Suppressor macrophage treated with lipopolysaccharide for 4 hours (primary cell): ENCODE data around the gene EFCAB8.
"Not testable (repeated sequence)": the region's sequence is repeated elsewhere in the genome, so short reads cannot be mapped to it uniquely, and the experiment has no call there.

Experiments used
- DNase-seq: peaks from one replicate; pipeline ENCODE4 v3.0.0-alpha.2; 2020

Gene EFCAB8

GRCh38 chr20:32914031-32914430, 55.3 kb downstream of the EFCAB8 start:
- DNase-seq, result no peak

- no peak for DNase-seq
Measured at GRCh38 chr20:32917191-32917950, 58.6 kb downstream of the EFCAB8 start.

DNA sequence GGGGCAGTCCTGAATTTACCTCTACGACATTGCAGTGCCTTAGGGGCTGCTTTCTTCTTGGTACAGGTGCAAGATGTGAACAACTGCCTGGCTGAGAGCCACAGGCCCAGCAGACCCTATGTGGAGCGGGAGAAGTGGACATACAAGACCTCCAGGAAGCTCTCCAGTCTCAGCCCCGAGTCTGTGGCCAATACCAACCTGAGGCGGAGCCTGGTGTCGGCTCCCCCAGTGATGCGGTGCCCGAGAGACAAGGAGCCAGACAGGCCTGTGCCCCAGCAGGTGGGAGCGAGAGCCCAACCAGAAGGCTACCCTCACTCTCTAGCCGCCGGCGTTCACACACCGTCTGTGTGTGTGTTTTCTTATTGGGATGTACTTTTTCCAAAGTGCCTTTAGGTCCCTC, 59.6 kb downstream of the EFCAB8 start:
- DNase-seq, result no peak

DNA sequence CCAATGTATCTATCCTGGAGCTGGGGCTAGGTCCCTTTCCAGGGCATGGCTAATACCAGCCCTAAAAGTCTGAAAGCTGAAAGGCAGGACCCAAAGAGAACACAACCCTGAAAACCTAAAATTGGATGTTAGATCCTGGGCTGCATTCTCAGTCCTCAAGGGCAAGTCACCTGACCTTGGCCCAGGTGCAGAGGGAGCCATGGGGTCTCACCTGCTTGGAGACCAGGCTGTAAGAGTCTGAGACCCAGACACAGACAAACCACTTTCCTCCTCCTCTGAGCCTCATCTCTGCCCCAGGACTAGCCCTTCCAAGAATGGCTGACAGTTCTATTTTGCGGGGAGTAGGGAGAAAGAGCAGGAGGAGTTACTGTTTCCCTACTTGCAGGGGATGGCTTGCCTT, 60.0 kb downstream of the EFCAB8 start:
- DNase-seq, result no peak

- DNase-seq, result no peak
Measured at GRCh38 chr20:32920066-32920465, 61.3 kb downstream of the EFCAB8 start.

GRCh38 chr20:32920530-32921298, 62.0 kb downstream of the EFCAB8 start:
- no peak for DNase-seq

GRCh38 chr20:32922466-32922865, 63.7 kb downstream of the EFCAB8 start:
- DNase-seq, result no peak

- no peak for DNase-seq
Measured at GRCh38 chr20:32924781-32925180, 66.1 kb downstream of the EFCAB8 start.

DNA sequence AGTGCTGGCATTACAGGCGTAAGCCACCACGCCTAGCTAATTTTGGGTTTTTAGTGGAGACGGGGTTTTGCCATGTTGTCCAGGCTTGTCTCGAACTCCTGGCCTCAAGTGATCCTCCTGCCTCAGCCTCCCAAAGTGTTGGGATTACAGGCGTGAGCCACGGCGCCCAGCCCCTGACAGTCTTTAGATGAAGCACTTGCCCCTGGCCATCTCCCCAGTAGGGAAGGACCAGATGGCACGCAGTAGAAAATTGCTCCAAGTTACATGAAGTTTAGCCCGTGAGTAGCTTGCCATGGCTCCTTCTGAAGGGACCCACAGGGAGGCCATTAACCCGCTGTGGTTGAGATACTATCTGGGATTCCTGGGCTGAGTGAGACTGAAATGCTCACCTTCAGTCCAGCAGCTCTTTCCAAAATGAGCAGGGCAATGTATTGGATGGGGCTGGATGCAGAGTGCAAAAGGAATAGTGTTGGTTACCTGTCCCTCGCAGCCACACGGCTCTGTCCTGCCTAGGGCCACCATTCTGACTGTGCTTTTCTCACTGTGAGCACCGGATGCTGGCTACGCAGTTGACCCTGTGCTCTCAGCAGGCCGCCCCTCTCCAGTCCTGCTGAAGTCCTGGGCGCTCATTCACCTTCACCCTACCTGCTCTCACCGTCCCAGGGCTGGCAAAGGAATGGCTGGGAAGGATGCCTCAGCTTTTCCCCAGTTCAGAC, 66.9 kb downstream of the EFCAB8 start:
- no peak for DNase-seq

DNA sequence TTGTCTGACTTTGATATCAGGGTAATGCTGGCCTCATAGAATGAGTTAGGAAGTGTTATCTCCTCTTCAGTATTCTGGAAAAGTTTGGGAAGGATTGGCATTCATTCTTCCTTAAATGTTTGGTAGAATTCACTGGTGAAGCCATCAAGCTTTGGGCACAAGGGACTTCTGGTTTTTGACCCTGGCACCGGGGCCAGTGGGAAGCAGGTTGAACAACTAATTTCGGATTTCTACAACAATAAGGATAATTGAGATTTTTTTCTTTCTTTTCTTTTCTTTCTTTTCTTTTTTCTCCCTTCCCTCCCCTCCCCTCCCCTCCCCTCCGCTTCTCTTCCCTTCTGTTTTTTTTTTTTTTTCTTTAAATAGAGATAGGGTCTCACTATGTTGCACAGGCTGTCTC, 70.4 kb downstream of the EFCAB8 start:
- no peak for DNase-seq

GRCh38 chr20:32930181-32930580, 71.5 kb downstream of the EFCAB8 start:
- no peak for DNase-seq

GRCh38 chr20:32930701-32931100, 72.0 kb downstream of the EFCAB8 start:
- no peak for DNase-seq

- no peak for DNase-seq
Measured at GRCh38 chr20:32934580-32934979, 75.9 kb downstream of the EFCAB8 start.

GRCh38 chr20:32941155-32941885, 82.6 kb downstream of the EFCAB8 start:
- peak; percentile 4 for DNase-seq

GRCh38 chr20:32943490-32944052, 84.8 kb downstream of the EFCAB8 start:
- DNase-seq, result no peak

GRCh38 chr20:32945710-32946221, 87.0 kb downstream of the EFCAB8 start:
- no peak for DNase-seq

DNA sequence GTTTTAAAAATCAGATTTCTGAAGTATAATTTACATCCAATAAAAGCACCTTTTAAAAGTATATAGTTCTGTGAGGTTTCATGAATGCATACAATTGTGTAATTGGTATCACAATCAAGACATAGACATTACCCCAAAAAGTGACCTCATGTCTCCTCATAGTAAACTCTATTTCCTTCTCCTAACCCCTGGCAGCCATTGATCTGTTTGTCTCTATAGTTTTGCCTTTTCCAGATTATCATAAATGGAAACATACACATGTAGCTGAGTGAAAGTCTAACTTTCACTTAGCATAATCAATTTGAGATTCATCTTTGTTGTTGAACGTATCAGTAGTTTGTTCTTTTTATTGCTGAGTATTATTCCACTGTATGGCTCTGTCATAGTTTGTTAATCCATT, 87.9 kb downstream of the EFCAB8 start:
- DNase-seq, result no peak

DNA sequence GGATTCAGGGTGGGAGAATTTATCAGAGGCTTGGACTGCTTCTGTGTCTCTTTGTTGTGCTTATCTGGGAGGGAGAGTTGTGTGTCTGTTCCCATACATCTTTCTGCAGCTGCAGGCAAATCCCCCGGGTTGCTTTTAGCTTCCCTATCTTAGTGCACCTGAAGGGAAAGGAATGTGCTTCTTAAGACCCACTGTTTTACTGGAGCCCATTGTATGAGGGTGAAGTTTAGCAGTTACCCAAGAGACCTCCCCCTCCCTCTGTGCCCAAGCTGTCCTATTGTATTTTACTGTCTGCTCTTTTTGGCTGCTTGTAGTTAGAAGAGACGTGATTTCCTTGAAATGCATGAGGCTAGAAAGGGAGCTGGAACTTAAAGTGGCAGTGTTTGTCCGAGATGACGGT, 91.8 kb downstream of the EFCAB8 start:
- not testable (repeated sequence) for DNase-seq

DNA sequence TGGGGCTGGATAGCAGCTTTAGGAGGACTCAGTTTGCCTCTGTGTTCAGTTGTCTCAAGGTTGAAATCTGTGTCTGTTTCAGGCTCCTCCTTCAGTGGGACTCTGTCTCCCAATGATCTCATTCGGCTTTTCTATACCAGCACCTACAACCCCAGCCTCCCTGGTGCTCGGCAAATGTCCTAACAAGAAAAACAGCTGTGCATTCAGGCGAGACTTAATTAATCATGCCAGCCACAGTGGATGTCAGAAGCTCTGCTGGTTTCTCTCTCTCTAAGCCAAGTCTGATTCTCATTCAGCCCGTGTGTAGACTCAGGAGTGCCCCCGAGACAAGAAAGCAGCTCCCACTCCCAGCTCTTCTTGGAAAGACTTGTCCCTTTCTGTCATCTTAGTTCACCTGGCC, 98.7 kb downstream of the EFCAB8 start:
- no peak for DNase-seq

DNA sequence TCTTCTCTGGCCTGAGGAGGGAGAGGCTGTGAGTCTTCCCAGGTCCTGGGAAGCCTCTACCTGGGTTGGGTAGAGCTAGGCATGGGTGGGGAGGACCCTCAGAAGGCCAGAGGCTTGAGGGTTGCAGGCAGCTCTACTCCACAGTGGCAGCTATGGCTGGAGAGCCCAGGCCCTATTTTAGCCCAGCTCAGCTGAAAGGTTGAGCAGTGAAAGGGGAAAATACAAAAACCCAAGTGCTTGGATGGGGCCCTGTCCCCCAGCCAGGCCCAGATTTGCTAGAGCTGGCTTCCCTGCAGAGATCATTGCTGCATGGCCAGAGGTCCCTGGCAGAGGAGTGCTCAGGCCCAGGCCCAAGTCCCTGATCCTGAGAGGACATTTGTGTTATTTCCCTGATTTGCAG, 99.9 kb downstream of the EFCAB8 start:
- DNase-seq, result no peak

DNA sequence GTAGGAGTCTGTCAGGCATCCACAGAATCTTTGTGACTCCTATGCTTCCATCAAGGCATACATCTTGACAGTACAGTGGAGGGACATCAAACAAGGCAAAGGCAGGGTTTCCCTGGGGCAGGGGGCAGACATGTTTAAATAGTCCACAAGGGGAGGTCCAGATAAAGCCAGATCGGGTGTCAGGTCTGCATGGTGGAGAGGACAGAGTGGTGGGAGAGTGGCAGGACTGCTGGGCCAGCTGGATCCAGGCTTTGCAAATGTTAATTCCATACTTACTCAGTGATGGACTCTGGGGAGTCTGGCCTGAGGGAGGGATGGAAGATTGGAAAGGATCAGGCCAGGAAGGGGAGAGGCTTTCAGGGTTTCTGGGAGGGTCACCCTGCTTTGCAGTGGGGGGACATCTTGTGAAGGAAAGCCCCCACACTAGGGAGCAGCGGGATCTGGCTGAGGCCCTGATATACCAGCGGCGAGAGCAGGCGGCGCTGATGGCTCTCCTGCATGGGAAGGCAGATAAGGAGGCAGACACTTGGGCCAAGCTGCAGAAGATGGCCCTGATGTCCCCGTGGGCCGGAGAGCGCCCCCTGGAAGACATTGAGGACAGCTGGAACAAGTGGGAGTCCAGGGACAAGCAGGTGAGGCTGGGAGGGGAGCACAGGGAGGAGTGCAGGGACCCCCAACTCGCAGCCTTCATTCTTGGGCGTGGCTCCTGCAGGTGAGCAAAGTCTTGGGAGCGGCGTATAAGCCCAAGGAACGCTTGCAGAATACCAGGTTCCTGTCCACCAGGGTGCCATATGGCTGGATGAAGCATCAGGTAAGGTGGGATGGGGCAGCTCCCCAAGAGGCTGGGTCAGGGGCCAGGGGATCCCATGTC, 100.9 kb downstream of the EFCAB8 start:
- no peak for DNase-seq

- DNase-seq, result no peak
Measured at GRCh38 chr20:32960222-32960518, 101.4 kb downstream of the EFCAB8 start.
